ENCODE data around the gene IGFL4. TPM values are rescaled to one million over a fixed set of nuclear protein-coding genes. Genes with fewer than 3 reads are reported as not detected.

Gene IGFL4
- total and polyA plus RNA-seq, 8 donors: 0.15 TPM; not detected in 7

GRCh38 chr19:46031781-46032596, 8.8 kb downstream of the IGFL4 start:
- WGBS, 5 donors: 64 to 82% (median 78%) methylated on average over 3 to 5 of the region's 5 CpGs
- Histone ChIP-seq H3K4me1 (peaks cover 0 to 4% (median 2%) of the 10 kb centered on the region in 4 donors), H3K9me3 (no peaks in the 10 kb centered on the region), H3K4me3 (no peak overlapping the region), H3K27me3 (peaks cover 0 to 57% (median 0%) of the 10 kb centered on the region in 3 donors), H3K27ac (no peak overlapping the region), H3K36me3 (no peaks in the 10 kb centered on the region)
- intact Hi-C loops (cut with DNase I; ENCODE audit: low total_unique reads): no loop called here
- DNase-seq: no peak
- TF ChIP-seq POLR2AphosphoS5 (IDR thresholded peaks at IDR 0.05): no peak
- TF ChIP-seq EP300 (IDR thresholded peaks at IDR 0.05): no peak
- no peak for TF ChIP-seq CTCF (IDR thresholded peaks at IDR 0.05)
- no peak for TF ChIP-seq POLR2A (IDR thresholded peaks at IDR 0.05)

GRCh38 chr19:46030812-46031550, 9.8 kb downstream of the IGFL4 start:
- Histone ChIP-seq H3K27me3 (peaks cover 0 to 63% (median 0%) of the 10 kb centered on the region in 3 donors), H3K36me3 (no peaks in the 10 kb centered on the region), H3K9me3 (no peaks in the 10 kb centered on the region), H3K4me1 (peaks cover 0 to 4% (median 2%) of the 10 kb centered on the region in 4 donors), H3K27ac (no peak overlapping the region), H3K4me3 (no peak overlapping the region)
- TF ChIP-seq POLR2A (IDR thresholded peaks at IDR 0.05) (no peak), EP300 (IDR thresholded peaks at IDR 0.05) (no peak), POLR2AphosphoS5 (IDR thresholded peaks at IDR 0.05) (no peak), CTCF (IDR thresholded peaks at IDR 0.05) (no peak)
- WGBS, 5 donors: 49 to 54% (median 50%) methylated on average over 12 of the region's 12 CpGs
- no peak for DNase-seq
- intact Hi-C loops (cut with DNase I; ENCODE audit: low total_unique reads): no loop called here

GRCh38 chr19:46025835-46026234, 15.0 kb downstream of the IGFL4 start:
- no peak for TF ChIP-seq POLR2AphosphoS5 (IDR thresholded peaks at IDR 0.05)
- no peak for TF ChIP-seq EP300 (IDR thresholded peaks at IDR 0.05)
- 59 to 73% (median 67%) methylated on average over 3 of the region's 3 CpGs for WGBS, 5 donors
- intact Hi-C loops (cut with DNase I; ENCODE audit: low total_unique reads): loop anchor here (5.0 kb wide), 1 partner anchor 236 kb away; no protein-coding TSS in a partner anchor

GRCh38 chr19:46023311-46023779, 17.5 kb downstream of the IGFL4 start:
- Histone ChIP-seq H3K4me3 (peak overlapping the region in 1 of 4 donors; percentile 32), H3K27ac (peak overlapping the region in 2 of 5 donors; percentile 20 to 30), H3K27me3 (peaks cover 9 to 61% (median 19%) of the 10 kb centered on the region in 3 donors), H3K9me3 (no peaks in the 10 kb centered on the region), H3K4me1 (peaks cover 0 to 10% (median 7%) of the 10 kb centered on the region in 4 donors), H3K36me3 (peaks cover 0 to 9% (median under 1%) of the 10 kb centered on the region in 4 donors)
- DNase-seq: no peak
- 54 to 77% (median 60%) methylated on average over 8 to 11 of the region's 11 CpGs for WGBS, 5 donors
- no peak for TF ChIP-seq POLR2AphosphoS5 (IDR thresholded peaks at IDR 0.05)
- no peak for TF ChIP-seq POLR2A (IDR thresholded peaks at IDR 0.05)
- no peak for TF ChIP-seq CTCF (IDR thresholded peaks at IDR 0.05)
- intact Hi-C loops (cut with DNase I; ENCODE audit: low total_unique reads): no loop called here

More at GRCh38 chr19:46025835-46026234, 15.0 kb downstream of the IGFL4 start:
- H3K4me3 ChIP-seq: no peak overlapping the region
- H3K9me3 ChIP-seq: no peaks in the 10 kb centered on the region
- peaks cover 9 to 68% (median 19%) of the 10 kb centered on the region in 3 donors for H3K27me3 ChIP-seq
- H3K27ac ChIP-seq: no peak overlapping the region
- H3K36me3 ChIP-seq: no peaks in the 10 kb centered on the region
- no peak for DNase-seq
- peaks cover 0 to 14% (median 9%) of the 10 kb centered on the region in 4 donors for H3K4me1 ChIP-seq

Measured in stomach (tissue), 9 donors.